A673 (cell line): ENCODE measurements around the gene OST4. TPM values are rescaled to one million over a fixed set of nuclear protein-coding genes. Genes with fewer than 3 reads are reported as not detected.

ENCODE experiments used
- BruUV-seq: library from RNA; stranded (reverse); fragments of 400-500 nt; replicated peaks from 2 replicates; lab custom pipeline; 2021; lab: Mats Ljungman, UMichigan
- CTCF ChIA-PET: fragments of 300-600 bp; sonication (Branson Sonifier 250); formaldehyde crosslinking; loops from one replicate; lab custom pipeline; 2022; ENCODE audit warnings: antibody characterized with exemption; lab: Charles Lee
- POLR2A ChIA-PET: fragments of 300-600 bp; sonication (Branson Sonifier 250); formaldehyde crosslinking; loops from one replicate; lab custom pipeline; 2022; ENCODE audit warnings: antibody characterized with exemption; ENCODE audit not compliant: low non-redundant PET; lab: Charles Lee
- DNase-seq: peaks from one replicate; pipeline ENCODE4 v3.0.0-alpha.2; 2015; ENCODE audit warnings: low spot score
- H3K27ac ChIP-seq: fragments of 200-600 bp; sonication (generic); 2 replicates; pipeline ENCODE4 v1.5.1; 2016; ENCODE audit warnings: mixed run types, low read depth, mild to moderate bottlenecking, mixed read lengths, antibody characterized with exemption, low read length; ENCODE audit not compliant: poor library complexity, severe bottlenecking
- H3K27me3 ChIP-seq: fragments of 200-600 bp; sonication (generic); replicated peaks from 2 replicates; pipeline ENCODE4 v1.6.1; 2017; ENCODE audit warnings: mixed run types, low read depth, mild to moderate bottlenecking, mixed read lengths, antibody characterized with exemption, low read length; ENCODE audit not compliant: insufficient read depth, poor library complexity
- H3K36me3 ChIP-seq: fragments of 200-600 bp; sonication (generic); 2 replicates; pipeline ENCODE4 v1.6.1; 2016; ENCODE audit warnings: mixed run types, mild to moderate bottlenecking, mixed read lengths, antibody characterized with exemption, low read length; ENCODE audit not compliant: insufficient read depth, poor library complexity, severe bottlenecking
- H3K4me1 ChIP-seq: fragments of 200-600 bp; sonication (generic); 2 replicates; pipeline ENCODE4 v1.6.1; 2017; ENCODE audit warnings: mixed run types, mild to moderate bottlenecking, mixed read lengths, antibody characterized with exemption, low read length; ENCODE audit not compliant: insufficient read depth, poor library complexity, severe bottlenecking
- H3K4me3 ChIP-seq: fragments of 200-600 bp; sonication (generic); 2 replicates; pipeline ENCODE4 v1.5.1; 2016; ENCODE audit warnings: low read depth, mixed run types, mild to moderate bottlenecking, mixed read lengths, low read length; ENCODE audit not compliant: poor library complexity, severe bottlenecking
- H3K9me3 ChIP-seq: fragments of 200-600 bp; sonication (generic); 2 replicates; pipeline ENCODE4 v1.6.1; 2016; ENCODE audit warnings: mixed run types, low read depth, mild to moderate bottlenecking, mixed read lengths, antibody characterized with exemption, low read length; ENCODE audit not compliant: poor library complexity, severe bottlenecking
- CTCF ChIP-seq: fragments of 300-800, 200-600 bp; sonication (generic); conservative IDR thresholded peaks from 2 replicates; pipeline ENCODE4 v1.5.1; 2017; ENCODE audit warnings: low read depth, mild to moderate bottlenecking, antibody characterized with exemption, low read length, moderate library complexity, mixed read lengths
- EZH2 ChIP-seq: fragments of 200-600 bp; sonication (generic); IDR thresholded peaks from 2 replicates; pipeline ENCODE4 v1.6.1; 2017; ENCODE audit warnings: borderline replicate concordance, low read depth, mild to moderate bottlenecking, mixed read lengths, antibody characterized with exemption, low read length; ENCODE audit not compliant: poor library complexity, severe bottlenecking
- intact Hi-C: fragments of 100-400 bp; cut with micrococcal nuclease; formaldehyde crosslinking; loops from one replicate; pipeline ENCODE4 v1.10.0; 2022; ENCODE audit not compliant: unreplicated experiment
- total RNA-seq: library from RNA; stranded (reverse); gene quantifications from 2 replicates; pipeline ENCODE4 v1.2.3, GENCODE V29; 2021

Gene OST4
- total RNA-seq, 1 experiment from 2014 or later, result 235 TPM

DNA sequence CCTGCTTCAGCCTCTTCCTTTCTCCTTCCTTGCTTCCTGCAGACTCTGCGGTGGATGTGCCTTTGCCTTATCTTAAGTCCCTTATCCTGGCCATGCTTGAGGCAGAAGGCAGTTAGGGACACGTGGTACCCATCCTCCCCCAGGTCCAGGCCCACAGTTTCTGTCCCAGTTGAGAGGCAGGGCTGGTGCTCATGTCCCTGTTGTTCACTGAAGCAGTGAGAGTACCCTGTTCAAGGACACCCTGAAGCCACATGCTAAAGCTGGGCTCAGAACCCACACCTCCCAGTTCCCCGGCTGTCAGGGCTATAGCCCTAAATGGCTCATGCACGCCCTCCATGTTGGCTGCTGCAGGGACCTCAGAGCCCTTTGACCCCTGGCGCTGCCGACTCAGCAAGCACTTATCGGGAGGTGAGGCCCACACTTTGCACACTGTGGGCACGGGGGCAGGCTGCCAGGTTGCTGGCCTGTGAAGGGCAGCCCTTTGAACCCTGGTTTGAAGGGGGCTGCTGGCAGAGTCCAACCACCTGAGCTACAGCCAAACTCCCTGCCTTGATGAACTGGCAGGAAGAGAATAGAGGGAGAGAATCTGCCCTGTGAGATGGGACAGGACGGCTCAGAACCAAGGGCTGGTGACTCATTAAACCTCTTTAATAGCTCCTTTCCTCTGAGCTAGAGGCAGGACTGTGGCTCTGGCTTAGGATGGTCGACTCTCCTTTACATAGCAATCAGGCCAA, 21.4 kb upstream of the OST4 start:
- intact Hi-C loops, result no loop called here
- H3K4me1 ChIP-seq, result peaks cover 6% of the 10 kb centered on the region
- no peaks in the 10 kb centered on the region for H3K27me3 ChIP-seq
- ChIA-PET POLR2A (no interaction called here), CTCF (interaction anchor here (1.2 kb wide), 1 partner anchor 98 kb away, joined by 3 read pairs; no protein-coding TSS in a partner anchor)
- H3K9me3 ChIP-seq, result no peaks in the 10 kb centered on the region
- no peaks in the 10 kb centered on the region for H3K36me3 ChIP-seq
- no peak overlapping the region for H3K27ac ChIP-seq
- H3K4me3 ChIP-seq, result no peak overlapping the region
- TF ChIP-seq EZH2 (no peak), CTCF (no peak)
- DNase-seq, result no peak
- BruUV-seq, result no TSS peak

GRCh38 chr2:27091746-27092695, 20.6 kb upstream of the OST4 start:
- no peak overlapping the region for H3K27ac ChIP-seq
- intact Hi-C loops, result no loop called here
- ChIA-PET POLR2A (no interaction called here), CTCF (interaction anchor here (1.2 kb wide), 1 partner anchor 99 kb away, joined by 3 read pairs; no protein-coding TSS in a partner anchor)
- no peaks in the 10 kb centered on the region for H3K9me3 ChIP-seq
- no TSS peak for BruUV-seq
- H3K4me1 ChIP-seq, result peaks cover 6% of the 10 kb centered on the region
- no peaks in the 10 kb centered on the region for H3K27me3 ChIP-seq
- H3K4me3 ChIP-seq, result no peak overlapping the region
- no peaks in the 10 kb centered on the region for H3K36me3 ChIP-seq
- DNase-seq, result no peak
- TF ChIP-seq EZH2 (no peak), CTCF (no peak)

- no peak overlapping the region for H3K4me3 ChIP-seq
- CTCF ChIA-PET, result interaction anchor here (0.6 to 0.7 kb wide), 2 partner anchors 37 to 214 kb away, joined by 3 to 4 read pairs; no protein-coding TSS in a partner anchor
- no TSS peak for BruUV-seq
- H3K4me1 ChIP-seq, result peaks cover 6% of the 10 kb centered on the region
- no peaks in the 10 kb centered on the region for H3K27me3 ChIP-seq
- POLR2A ChIA-PET, result no interaction called here
- no peak overlapping the region for H3K27ac ChIP-seq
- H3K9me3 ChIP-seq, result no peaks in the 10 kb centered on the region
- intact Hi-C loops, result no loop called here
- H3K36me3 ChIP-seq, result no peaks in the 10 kb centered on the region
- DNase-seq, result no peak
- no peak for TF ChIP-seq EZH2
- no peak for TF ChIP-seq CTCF
Measured at GRCh38 chr2:27089111-27089954, 17.9 kb upstream of the OST4 start.
